GM12878 (cell line): Measurements from ENCODE around the gene ADCY9. TPM values are rescaled to one million over a fixed set of nuclear protein-coding genes. Genes with fewer than 3 reads are reported as not detected.

Source experiments
- ATAC-seq: fragments of 200-7000 bp; cut with Tn5 transposase; 3 replicates; pipeline ENCODE4 v1.9.1; 2020; ENCODE audit warnings: mild to moderate bottlenecking, moderate library complexity
- BruUV-seq: library from RNA; stranded (reverse); fragments of 400-500 nt; replicated peaks from 2 replicates; lab custom pipeline; 2021; lab: Mats Ljungman, UMichigan
- CTCF ChIA-PET: fragments of 300-600 bp; sonication (Branson Sonifier 250); formaldehyde crosslinking; extraction: SDS; loops from one replicate; lab custom pipeline; 2021; ENCODE audit warnings: inconsistent platforms; lab: Yijun Ruan, JAX
- POLR2A ChIA-PET: fragments of 350-600 bp; formaldehyde crosslinking; extraction: SDS; loops from one replicate; lab custom pipeline; 2021; ENCODE audit warnings: inconsistent platforms; lab: Charles Lee
- RAD21 ChIA-PET: fragments of 300-600 bp; sonication (Branson Sonifier 250); formaldehyde crosslinking; loops from one replicate; lab custom pipeline; 2023; ENCODE audit warnings: antibody characterized with exemption; ENCODE audit not compliant: unreplicated experiment; lab: Charles Lee
- SMC1A ChIA-PET: fragments of 300-600 bp; sonication (Branson Sonifier 250); formaldehyde crosslinking; loops from one replicate; lab custom pipeline; 2023; ENCODE audit not compliant: unreplicated experiment, uncharacterized antibody; lab: Charles Lee
- DNase-seq: peaks from one replicate; pipeline ENCODE4 v3.0.0-alpha.2; 2011; ENCODE audit warnings: low read depth, low spot score
- FAIRE-seq: peaks from 3 replicates; lab custom pipeline; 2011; peaks lifted over from hg19 to GRCh38; lab: Jason Lieb, UNC
- H2AFZ ChIP-seq: 2 replicates; pipeline ENCODE4 v1.6.0; 2011; ENCODE audit warnings: low read depth, low read length, control low read depth; ENCODE audit not compliant: control insufficient read depth
- H3K27ac ChIP-seq: 2 replicates; pipeline ENCODE4 v1.5.1; 2011; ENCODE audit warnings: control low read depth; ENCODE audit not compliant: control insufficient read depth, insufficient read depth
- H3K27me3 ChIP-seq, 2 experiments: replicated peaks in 1 of 2; 2 replicates each; pipeline versions ENCODE4 v1.6.0 to v1.6.1; 2011; ENCODE audit warnings: low read length in 1 of 2; ENCODE audit not compliant: control insufficient read depth in 2 of 2, insufficient read depth in 2 of 2
- H3K36me3 ChIP-seq, 2 experiments: 2 replicates each; pipeline ENCODE4 v1.5.1; 2011; ENCODE audit warnings: low read length in 1 of 2; ENCODE audit not compliant: control insufficient read depth in 2 of 2, insufficient read depth in 2 of 2
- H3K4me1 ChIP-seq: 2 replicates; pipeline ENCODE4 v1.6.1; 2011; ENCODE audit warnings: mild to moderate bottlenecking, low read length, moderate library complexity, mixed read lengths; ENCODE audit not compliant: control insufficient read depth, insufficient read depth
- H3K4me2 ChIP-seq: 2 replicates; pipeline ENCODE4 v1.6.0; 2011; ENCODE audit warnings: control low read depth; ENCODE audit not compliant: control insufficient read depth, insufficient read depth
- H3K4me3 ChIP-seq: fragments of 200-600 bp; sonication (generic); 2 replicates; pipeline ENCODE4 v1.5.1; 2016
- H3K79me2 ChIP-seq: 2 replicates; pipeline ENCODE4 v1.6.0; 2011; ENCODE audit warnings: low read length; ENCODE audit not compliant: control insufficient read depth, insufficient read depth
- H3K9ac ChIP-seq: 2 replicates; pipeline ENCODE4 v1.8.0; 2011; ENCODE audit warnings: low read length, control low read depth, mixed read lengths; ENCODE audit not compliant: control insufficient read depth, insufficient read depth
- H3K9me3 ChIP-seq: replicated peaks from 3 replicates; pipeline ENCODE4 v1.5.1; 2011; ENCODE audit warnings: mild to moderate bottlenecking, low read length; ENCODE audit not compliant: control insufficient read depth, insufficient read depth
- H4K20me1 ChIP-seq: 2 replicates; pipeline ENCODE4 v1.6.0; 2011; ENCODE audit not compliant: control insufficient read depth, insufficient read depth
- E2F4 ChIP-seq: IDR thresholded peaks from 2 replicates; pipeline ENCODE4 v1.6.1; 2012; ENCODE audit warnings: low read depth, low read length, improper control_type of control experiment
- EGR1 ChIP-seq, 2 experiments: IDR thresholded peaks; 1 replicate in 1 of 2; 2 replicates in 1 of 2; pipeline ENCODE4 v1.6.1; 2011 to 2012; ENCODE audit warnings: low read depth in 2 of 2, low read length in 2 of 2, borderline replicate concordance in 1 of 2, mild to moderate bottlenecking in 1 of 2, moderate library complexity in 1 of 2
- FOS ChIP-seq: IDR thresholded peaks from 3 replicates; pipeline ENCODE4 v1.6.1; 2011; ENCODE audit warnings: borderline replicate concordance; ENCODE audit not compliant: insufficient read length; ENCODE audit errors: extremely low read depth
- POU2F2 ChIP-seq: IDR thresholded peaks from 3 replicates; pipeline ENCODE4 v1.6.1; 2011; ENCODE audit warnings: low read depth, mild to moderate bottlenecking, low read length, borderline replicate concordance
- RAD51 ChIP-seq: fragments of 450-650 bp; IDR thresholded peaks from 2 replicates; pipeline ENCODE4 v1.6.1; 2016; ENCODE audit warnings: moderate library complexity, mild to moderate bottlenecking, inconsistent platforms
- SRF ChIP-seq, 2 experiments: IDR thresholded peaks; 2 replicates each; pipeline ENCODE4 v1.6.1; 2011; ENCODE audit warnings: low read depth in 2 of 2, low read length in 2 of 2, mild to moderate bottlenecking in 1 of 2, moderate library complexity in 1 of 2
- USF1 ChIP-seq: IDR thresholded peaks from 2 replicates; pipeline ENCODE4 v1.6.1; 2011; ENCODE audit warnings: borderline replicate concordance, low read depth, mild to moderate bottlenecking, moderate library complexity, mixed read lengths, low read length; ENCODE audit not compliant: insufficient read depth; ENCODE audit errors: extremely low read length
- ZZZ3 ChIP-seq: IDR thresholded peaks from 2 replicates; pipeline ENCODE4 v1.6.1; 2011; ENCODE audit warnings: low read depth; ENCODE audit not compliant: control insufficient read depth, insufficient read length
- WGBS: methylation state at CpG from one replicate; pipeline ENCODE4 v1.1.6; 2016; ENCODE audit warnings: low lambda C conversion rate; ENCODE audit not compliant: insufficient replicate concordance, insufficient coverage; ENCODE audit errors: missing lambda C conversion rate; 5-methylcytosine and 5-hydroxymethylcytosine counted together
- in situ Hi-C: fragments of 300-500 bp; cut with MboI; formaldehyde crosslinking; loops from 9 replicates; pipeline ENCODE4 v1.14.3; 2018; ENCODE audit warnings: mixed read lengths
- intact Hi-C: fragments of 100-400 bp; cut with micrococcal nuclease; formaldehyde crosslinking; loops from one replicate; pipeline ENCODE4 v1.14.2; 2022; ENCODE audit not compliant: unreplicated experiment
- polyA plus RNA-seq, 11 experiments: library from polyadenylated mRNA; depleted of rRNA in 4 of 11; unstranded in 6 of 11; stranded (reverse) in 5 of 11; fragments of >200 nt; fragmentation: Nextera tagmentation in 4 of 11; fragmentation: Illumina TruSeq in 1 of 11; extraction: Ambion mirVana in 4 of 11; extraction: Trizol in 1 of 11; gene quantifications; 1 replicate in 1 of 11; 2 replicates in 10 of 11; pipeline versions ENCODE4 v1.2.1 to v1.2.3, GENCODE V29; 2011 to 2016; ENCODE audit warnings: inconsistent platforms in 2 of 11, missing spikeins in 2 of 11, low read depth in 1 of 11
- total RNA-seq, 4 experiments: library from RNA; depleted of rRNA in 3 of 4; stranded (reverse); fragments of >200 nt in 3 of 4; fragmentation: Illumina TruSeq in 1 of 4; extraction: Trizol in 1 of 4; gene quantifications; 2 replicates each; pipeline versions ENCODE4 v1.2.1 to v1.2.3, GENCODE V29; 2013 to 2021

Gene ADCY9
- total and polyA plus RNA-seq, 10 of the 15 experiments (the other 5 are each of a cell fraction or from before 2014, with no cell fraction given), result 0.09 to 0.41 (median 0.15) TPM; not detected in 3

GRCh38 chr16:4092547-4093265, 23.5 kb downstream of the ADCY9 start:
- Histone ChIP-seq H3K9me3 (no peaks in the 10 kb centered on the region), H3K4me2 (no peak overlapping the region), H3K36me3 (no peaks in the 10 kb centered on the region), H3K4me1 (no peaks in the 10 kb centered on the region), H3K9ac (no peak overlapping the region), H3K27me3 (no peaks in the 10 kb centered on the region), H4K20me1 (no peaks in the 10 kb centered on the region), H2AFZ (no peak overlapping the region)
- ATAC-seq, result no peak
- in situ Hi-C loops (no loop called here), intact Hi-C loops (no loop called here)
- CTCF ChIA-PET, result no interaction called here
- no peak for FAIRE-seq
- RAD21 ChIA-PET, result no interaction called here
- TF ChIP-seq RAD51 (no peak), ZZZ3 (no peak), EGR1 (IDR thresholded peaks at IDR 0.05; ENCODE audit: borderline replicate concordance in 1 of 2, low read depth in 2 of 2, low read length in 2 of 2) (no peak), POU2F2 (no peak)
- TF ChIP-seq, all 136 proteins: peak for 0
- ChIA-PET SMC1A (interaction anchor here (0.6 kb wide), 1 partner anchor 126 kb away, joined by 5 read pairs; no protein-coding TSS in a partner anchor), POLR2A (no interaction called here)
- 19% methylated on average over 5 of the region's 5 CpGs for WGBS
- DNase-seq, result no peak
- no peaks in the 10 kb centered on the region for H3K79me2 ChIP-seq
- H3K27ac ChIP-seq, result no peak overlapping the region
- BruUV-seq, result no TSS peak
- H3K4me3 ChIP-seq, result no peak overlapping the region

- ChIA-PET RAD21 (no interaction called here), POLR2A (interaction anchor here (0.6 kb wide), 1 partner anchor 58 kb away, joined by 3 read pairs; no protein-coding TSS in a partner anchor), CTCF (interaction anchor here (1.2 kb wide), 1 partner anchor 11 kb away, joined by 3 read pairs; no protein-coding TSS in a partner anchor), SMC1A (interaction anchor here (1.1 kb wide), 1 partner anchor 8 kb away, joined by 3 read pairs; no protein-coding TSS in a partner anchor)
- no peak overlapping the region for H3K4me3 ChIP-seq
- FAIRE-seq (no peak), ATAC-seq (no peak), DNase-seq (no peak)
- in situ Hi-C loops (no loop called here), intact Hi-C loops (no loop called here)
- no peaks in the 10 kb centered on the region for H3K27me3 ChIP-seq
- H4K20me1 ChIP-seq, result no peaks in the 10 kb centered on the region
- no peak overlapping the region for H3K4me2 ChIP-seq
- no peak overlapping the region for H2AFZ ChIP-seq
- no peaks in the 10 kb centered on the region for H3K36me3 ChIP-seq
- H3K27ac ChIP-seq, result no peak overlapping the region
- H3K9ac ChIP-seq, result no peak overlapping the region
- 46% methylated on average over 17 of the region's 17 CpGs for WGBS
- H3K9me3 ChIP-seq, result no peaks in the 10 kb centered on the region
- no TSS peak for BruUV-seq
- no peaks in the 10 kb centered on the region for H3K4me1 ChIP-seq
- no peaks in the 10 kb centered on the region for H3K79me2 ChIP-seq
- no peak for TF ChIP-seq FOS
- no peak for TF ChIP-seq USF1
- no peak for TF ChIP-seq SRF (IDR thresholded peaks at IDR 0.05; ENCODE audit: low read depth in 2 of 2, low read length in 2 of 2)
- TF ChIP-seq E2F4, result no peak
Observed at GRCh38 chr16:4091240-4092012, 24.8 kb downstream of the ADCY9 start.
